Ovary (tissue), 3 donors: ENCODE results near the gene ARAP1.

Experiments
- POLR2A ChIP-seq: fragments of 450-650 bp; IDR thresholded peaks from one replicate; pipeline ENCODE4 v1.6.1; 2017; ENCODE audit warnings: antibody characterized with exemption, mild to moderate bottlenecking, moderate library complexity
- TF ChIP-seq, protein P1 (sequence below), 3 donors: fragments of 450-650 bp in 2 of 3; fragments of 200-600 bp in 1 of 3; IDR thresholded peaks; one replicate each; pipeline versions ENCODE4 v1.5.1 to v1.8.0; 2016 to 2022; ENCODE audit warnings: antibody characterized with exemption in 3 of 3, mild to moderate bottlenecking in 1 of 3
- donor health status: DM: no; HTN: no; CAD: no.

GRCh38 chr11:72766152-72766902 lies 14.1 kb upstream of the ARAP1 start:
- TF ChIP-seq POLR2A = no peak
- TF ChIP-seq, protein P1, sequence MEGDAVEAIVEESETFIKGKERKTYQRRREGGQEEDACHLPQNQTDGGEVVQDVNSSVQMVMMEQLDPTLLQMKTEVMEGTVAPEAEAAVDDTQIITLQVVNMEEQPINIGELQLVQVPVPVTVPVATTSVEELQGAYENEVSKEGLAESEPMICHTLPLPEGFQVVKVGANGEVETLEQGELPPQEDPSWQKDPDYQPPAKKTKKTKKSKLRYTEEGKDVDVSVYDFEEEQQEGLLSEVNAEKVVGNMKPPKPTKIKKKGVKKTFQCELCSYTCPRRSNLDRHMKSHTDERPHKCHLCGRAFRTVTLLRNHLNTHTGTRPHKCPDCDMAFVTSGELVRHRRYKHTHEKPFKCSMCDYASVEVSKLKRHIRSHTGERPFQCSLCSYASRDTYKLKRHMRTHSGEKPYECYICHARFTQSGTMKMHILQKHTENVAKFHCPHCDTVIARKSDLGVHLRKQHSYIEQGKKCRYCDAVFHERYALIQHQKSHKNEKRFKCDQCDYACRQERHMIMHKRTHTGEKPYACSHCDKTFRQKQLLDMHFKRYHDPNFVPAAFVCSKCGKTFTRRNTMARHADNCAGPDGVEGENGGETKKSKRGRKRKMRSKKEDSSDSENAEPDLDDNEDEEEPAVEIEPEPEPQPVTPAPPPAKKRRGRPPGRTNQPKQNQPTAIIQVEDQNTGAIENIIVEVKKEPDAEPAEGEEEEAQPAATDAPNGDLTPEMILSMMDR (IDR thresholded peaks at IDR 0.05) = no peak
